MM.1S (cell line): ENCODE data around the gene SOD3.

Experiments
- DNase-seq: peaks from one replicate; pipeline ENCODE4 v3.0.0-alpha.2; 2015
- H2AFZ ChIP-seq: fragments of 300-600 bp; sonication (generic); 2 replicates; pipeline ENCODE4 v1.6.0; 2016; ENCODE audit warnings: antibody characterized with exemption, low read length
- H3F3A ChIP-seq: fragments of 300-600 bp; sonication (generic); 2 replicates; pipeline ENCODE4 v1.6.1; 2016; ENCODE audit warnings: mild to moderate bottlenecking, antibody characterized with exemption, low read length, moderate library complexity, mixed read lengths; ENCODE audit not compliant: insufficient read depth
- H3K27ac ChIP-seq: fragments of 300-600 bp; sonication (generic); 2 replicates; pipeline ENCODE4 v1.5.1; 2016; ENCODE audit warnings: mild to moderate bottlenecking, low read length
- H3K27me3 ChIP-seq: fragments of 300-600 bp; sonication (generic); replicated peaks from 2 replicates; pipeline ENCODE4 v1.6.0; 2016; ENCODE audit warnings: low read length; ENCODE audit not compliant: insufficient read depth
- H3K36me3 ChIP-seq: fragments of 300-600 bp; sonication (generic); replicated peaks from 2 replicates; pipeline ENCODE4 v1.6.1; 2016; ENCODE audit warnings: mild to moderate bottlenecking, low read length, mixed read lengths; ENCODE audit not compliant: insufficient read depth
- H3K4me1 ChIP-seq: fragments of 300-600 bp; sonication (generic); 2 replicates; pipeline ENCODE4 v1.6.1; 2016; ENCODE audit warnings: low read length, mixed read lengths
- H3K4me2 ChIP-seq: fragments of 300-600 bp; sonication (generic); 2 replicates; pipeline ENCODE4 v1.6.0; 2016; ENCODE audit warnings: low read depth, low read length
- H3K4me3 ChIP-seq: fragments of 300-600 bp; sonication (generic); 2 replicates; pipeline ENCODE4 v1.5.1; 2016; ENCODE audit warnings: low read length, mixed read lengths
- H3K79me2 ChIP-seq: fragments of 300-600 bp; sonication (generic); 2 replicates; pipeline ENCODE4 v1.6.1; 2016; ENCODE audit warnings: mixed run types, low read length, mixed read lengths
- H3K9ac ChIP-seq: fragments of 300-600 bp; sonication (generic); 2 replicates; pipeline ENCODE4 v1.6.1; 2016; ENCODE audit warnings: low read length, mixed read lengths
- H3K9me2 ChIP-seq: fragments of 300-600 bp; sonication (generic); replicated peaks from 2 replicates; pipeline ENCODE4 v1.6.1; 2016; ENCODE audit warnings: mild to moderate bottlenecking, low read length, mixed read lengths; ENCODE audit not compliant: insufficient read depth
- H3K9me3 ChIP-seq: fragments of 300-600 bp; sonication (generic); replicated peaks from 2 replicates; pipeline ENCODE4 v1.6.1; 2016; ENCODE audit warnings: mild to moderate bottlenecking, low read length, mixed read lengths; ENCODE audit not compliant: insufficient read depth
- H4K20me1 ChIP-seq: fragments of 300-600 bp; sonication (generic); 2 replicates; pipeline ENCODE4 v1.6.1; 2016; ENCODE audit warnings: mild to moderate bottlenecking, low read length, moderate library complexity, mixed read lengths; ENCODE audit not compliant: insufficient read depth
- CTCF ChIP-seq: fragments of 300-600 bp; sonication (generic); IDR thresholded peaks from 2 replicates; pipeline ENCODE4 v1.5.1; 2016; ENCODE audit warnings: antibody characterized with exemption, low read length, mixed read lengths
- EZH2 ChIP-seq: fragments of 300-600 bp; sonication (generic); optimal IDR thresholded peaks from 2 replicates; pipeline ENCODE3; 2017; ENCODE audit warnings: low read depth, mild to moderate bottlenecking, antibody characterized with exemption, low read length, mixed read lengths
- EZH2phosphoT487 ChIP-seq: fragments of 300-600 bp; sonication (generic); IDR thresholded peaks from 2 replicates; pipeline ENCODE4 v1.6.1; 2018; ENCODE audit warnings: antibody characterized with exemption, low read length

Gene SOD3

GRCh38 chr4:24809815-24810405 lies 14.5 kb downstream of the SOD3 start:
- H3K27me3 ChIP-seq = no peaks in the 10 kb centered on the region
- H3K4me3 ChIP-seq = no peak overlapping the region
- H3K27ac ChIP-seq = no peak overlapping the region
- no peak overlapping the region for H3K4me2 ChIP-seq
- TF ChIP-seq EZH2phosphoT487 = no peak
- TF ChIP-seq CTCF = no peak
- no peak for TF ChIP-seq EZH2
- H3F3A ChIP-seq = no peaks in the 10 kb centered on the region
- no peaks in the 10 kb centered on the region for H3K36me3 ChIP-seq
- H3K4me1 ChIP-seq = 0 out of 2 replicates have a peak, but pooled peaks cover 8% of the 10 kb centered on the region
- no peaks in the 10 kb centered on the region for H3K9me2 ChIP-seq
- no peak overlapping the region for H3K9ac ChIP-seq
- H2AFZ ChIP-seq = no peak overlapping the region
- DNase-seq = no peak
- H4K20me1 ChIP-seq = no peaks in the 10 kb centered on the region
- no peaks in the 10 kb centered on the region for H3K9me3 ChIP-seq
- H3K79me2 ChIP-seq = no peaks in the 10 kb centered on the region

- no peaks in the 10 kb centered on the region for H3F3A ChIP-seq
- H4K20me1 ChIP-seq = no peaks in the 10 kb centered on the region
- H3K79me2 ChIP-seq = no peaks in the 10 kb centered on the region
- no peaks in the 10 kb centered on the region for H3K27me3 ChIP-seq
- H3K9ac ChIP-seq = no peak overlapping the region
- H3K4me1 ChIP-seq = no peaks in the 10 kb centered on the region
- no peak overlapping the region for H3K27ac ChIP-seq
- H3K9me3 ChIP-seq = no peaks in the 10 kb centered on the region
- TF ChIP-seq EZH2 = no peak
- TF ChIP-seq CTCF = no peak
- no peak for TF ChIP-seq EZH2phosphoT487
- H3K36me3 ChIP-seq = no peaks in the 10 kb centered on the region
- no peaks in the 10 kb centered on the region for H3K9me2 ChIP-seq
- no peak overlapping the region for H3K4me3 ChIP-seq
- no peak overlapping the region for H2AFZ ChIP-seq
- no peak overlapping the region for H3K4me2 ChIP-seq
- no peak for DNase-seq
These were observed 15.7 kb downstream of the SOD3 start for GRCh38 chr4:24810871-24811631.

DNA sequence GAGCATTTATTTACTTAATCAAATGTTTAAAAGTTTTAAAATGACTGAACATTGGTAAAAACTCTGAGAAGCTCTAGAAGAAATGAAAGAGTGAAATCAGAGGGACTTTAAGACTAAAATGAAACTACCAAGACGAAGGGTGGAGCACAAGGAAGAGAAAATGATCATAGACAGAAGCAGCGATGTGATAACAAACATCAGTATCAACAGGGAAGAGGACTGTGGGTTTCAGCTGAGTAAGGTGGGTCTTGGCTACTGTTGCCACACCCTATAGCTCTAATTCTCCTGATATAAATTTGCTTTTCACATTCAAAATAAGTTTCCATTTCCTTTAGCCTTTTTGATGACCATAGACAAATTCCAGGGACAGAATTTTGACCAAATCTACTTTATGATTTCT lies 18.4 kb downstream of the SOD3 start:
- no peaks in the 10 kb centered on the region for H3K9me3 ChIP-seq
- H2AFZ ChIP-seq = no peak overlapping the region; the same call in 1 of the 2 replicates
- no peaks in the 10 kb centered on the region for H3K79me2 ChIP-seq
- H3K4me1 ChIP-seq = no peaks in the 10 kb centered on the region
- no peak for TF ChIP-seq CTCF
- no peaks in the 10 kb centered on the region for H3K27me3 ChIP-seq
- H3K9ac ChIP-seq = no peak overlapping the region
- H3K36me3 ChIP-seq = no peaks in the 10 kb centered on the region
- no peaks in the 10 kb centered on the region for H3F3A ChIP-seq
- DNase-seq = no peak
- H3K9me2 ChIP-seq = no peaks in the 10 kb centered on the region
- H3K4me3 ChIP-seq = no peak overlapping the region
- H4K20me1 ChIP-seq = no peaks in the 10 kb centered on the region
- no peak overlapping the region for H3K4me2 ChIP-seq
- no peak overlapping the region for H3K27ac ChIP-seq
